PC-3 (cell line): Measurements from ENCODE around the gene NDP. TPM values are rescaled to one million over a fixed set of nuclear protein-coding genes. Genes with fewer than 3 reads are reported as not detected.

Source experiments
- ATAC-seq: fragments of 200-7000 bp; cut with Tn5 transposase; 2 replicates; pipeline ENCODE4 v1.9.1; 2020; ENCODE audit warnings: mild to moderate bottlenecking, moderate library complexity
- BruUV-seq: library from RNA; stranded (reverse); fragments of 400-500 nt; replicated peaks from 2 replicates; lab custom pipeline; 2021; lab: Mats Ljungman, UMichigan
- CTCF ChIA-PET: fragments of 300-600 bp; sonication (Branson Sonifier 250); formaldehyde crosslinking; loops from one replicate; lab custom pipeline; 2022; ENCODE audit warnings: antibody characterized with exemption; lab: Charles Lee
- POLR2A ChIA-PET: fragments of 300-600 bp; sonication (Branson Sonifier 250); formaldehyde crosslinking; loops from one replicate; lab custom pipeline; 2022; ENCODE audit warnings: antibody characterized with exemption; ENCODE audit not compliant: unreplicated experiment; lab: Charles Lee
- DNase-seq: peaks from one replicate; pipeline ENCODE4 v3.0.0-alpha.2; 2015
- H2AFZ ChIP-seq: fragments of 300-600 bp; sonication (generic); 2 replicates; pipeline ENCODE4 v1.6.0; 2016; ENCODE audit warnings: antibody characterized with exemption, low read length
- H3F3A ChIP-seq: fragments of 300-600 bp; sonication (generic); one replicate; pipeline ENCODE4 v1.6.0; 2017; ENCODE audit warnings: antibody characterized with exemption, low read length, control low read depth, mild to moderate bottlenecking; ENCODE audit not compliant: unreplicated experiment
- H3K27ac ChIP-seq: fragments of 300-600 bp; sonication (generic); 2 replicates; pipeline ENCODE4 v1.5.1; 2016; ENCODE audit warnings: mild to moderate bottlenecking, low read length
- H3K27me3 ChIP-seq: fragments of 300-600 bp; sonication (generic); 2 replicates; pipeline ENCODE4 v1.6.1; 2016; ENCODE audit warnings: low read length, mixed read lengths
- H3K36me3 ChIP-seq: fragments of 300-600 bp; sonication (generic); 2 replicates; pipeline ENCODE4 v1.6.1; 2016; ENCODE audit warnings: low read depth, mixed run types, low read length, mixed read lengths
- H3K4me1 ChIP-seq: fragments of 300-600 bp; sonication (generic); 2 replicates; pipeline ENCODE4 v1.5.1; 2016; ENCODE audit warnings: low read length; ENCODE audit not compliant: insufficient read depth
- H3K4me2 ChIP-seq: fragments of 300-600 bp; sonication (generic); 2 replicates; pipeline ENCODE4 v1.6.0; 2016; ENCODE audit warnings: low read length
- H3K4me3 ChIP-seq: fragments of 300-600 bp; sonication (generic); 2 replicates; pipeline ENCODE4 v1.5.1; 2016; ENCODE audit warnings: mild to moderate bottlenecking, low read length, mixed read lengths
- H3K79me2 ChIP-seq: fragments of 300-600 bp; sonication (generic); 2 replicates; pipeline ENCODE4 v1.6.1; 2017; ENCODE audit warnings: low read length, mixed read lengths
- H3K9ac ChIP-seq: fragments of 300-600 bp; sonication (generic); 2 replicates; pipeline ENCODE4 v1.6.0; 2016; ENCODE audit warnings: mild to moderate bottlenecking, low read length
- H3K9me2 ChIP-seq: fragments of 300-600 bp; sonication (generic); replicated peaks from 2 replicates; pipeline ENCODE4 v1.6.1; 2016; ENCODE audit warnings: mixed run types, low read length, mixed read lengths
- H3K9me3 ChIP-seq: fragments of 300-600 bp; sonication (generic); 2 replicates; pipeline ENCODE4 v1.6.1; 2016; ENCODE audit warnings: low read length, mixed read lengths
- H4K20me1 ChIP-seq: fragments of 300-600 bp; sonication (generic); 2 replicates; pipeline ENCODE4 v1.6.1; 2016; ENCODE audit warnings: low read length, mixed read lengths
- EZH2 ChIP-seq: fragments of 300-600 bp; sonication (generic); IDR thresholded peaks from one replicate; pipeline ENCODE4 v1.6.1; 2017; ENCODE audit warnings: antibody characterized with exemption, mild to moderate bottlenecking, low read length; ENCODE audit not compliant: unreplicated experiment
- EZH2phosphoT487 ChIP-seq: fragments of 300-600 bp; sonication (generic); IDR thresholded peaks from 2 replicates; pipeline ENCODE4 v1.6.1; 2018; ENCODE audit warnings: mild to moderate bottlenecking, antibody characterized with exemption, low read length, borderline replicate concordance
- intact Hi-C: fragments of 100-400 bp; cut with micrococcal nuclease; formaldehyde crosslinking; loops from 2 replicates; pipeline ENCODE4 v1.9.0; 2023
- total RNA-seq: library from RNA; depleted of rRNA; stranded (reverse); fragments of >200 nt; gene quantifications from 2 replicates; pipeline ENCODE4 v1.2.3, GENCODE V29; 2014
- TF ChIP-seq, protein P1 (sequence below): fragments of 300-600 bp; sonication (generic); conservative IDR thresholded peaks from 2 replicates; pipeline ENCODE4 v1.5.1; 2017; ENCODE audit warnings: antibody characterized with exemption, low read depth, mild to moderate bottlenecking, low read length

Gene NDP
- total RNA-seq, 1 experiment from 2014 or later, result 4.4 TPM

DNA sequence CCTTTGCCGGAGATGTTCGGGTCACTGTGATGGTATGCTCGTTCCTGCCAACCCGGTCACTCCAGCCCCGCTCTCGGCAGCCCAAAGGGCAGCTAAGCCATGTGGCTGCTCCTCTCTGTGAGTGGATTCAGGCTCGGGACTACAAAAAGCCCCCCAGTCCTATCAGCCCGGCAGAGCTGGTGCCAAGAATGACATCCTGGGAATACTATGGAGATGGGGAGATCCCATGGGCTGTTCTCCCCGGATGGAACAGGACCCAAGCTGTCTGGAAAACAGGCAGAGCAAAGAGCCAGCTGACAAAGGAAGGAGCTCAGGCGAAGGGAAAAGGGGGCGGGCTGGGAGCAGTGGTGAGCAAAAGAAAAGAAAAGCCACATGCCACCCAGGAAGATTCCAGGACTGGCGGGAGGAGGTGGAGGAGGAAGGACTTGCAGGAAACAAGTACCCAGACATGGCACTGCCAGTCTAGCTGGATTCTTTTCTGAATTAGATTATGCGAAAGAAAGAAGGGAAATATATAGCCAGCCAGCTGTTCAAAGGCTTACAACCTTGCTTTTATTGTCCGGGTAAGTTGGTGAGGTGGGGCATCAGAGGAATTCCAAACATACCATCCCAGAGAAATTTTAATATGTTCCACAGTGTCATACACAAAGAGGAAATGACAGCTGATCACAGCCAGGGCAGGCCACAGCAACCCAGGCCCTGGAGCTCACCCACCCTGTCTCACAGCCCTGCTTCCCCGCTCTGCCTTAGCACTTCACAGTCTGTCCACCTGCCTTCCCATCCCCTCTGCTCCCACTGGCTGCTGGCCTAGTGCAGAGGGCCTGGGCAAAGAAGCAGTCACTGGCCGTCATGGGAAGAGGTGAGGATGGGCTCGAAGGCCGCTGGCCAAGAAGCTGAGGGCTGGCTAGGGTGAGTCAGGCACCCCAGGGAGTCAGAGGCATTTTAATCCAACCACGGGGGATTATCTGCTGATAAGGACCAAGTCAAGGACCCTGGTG is 3.4 kb downstream of the NDP start:
- H3K9me3 ChIP-seq, result no peaks in the 10 kb centered on the region
- H3K9me2 ChIP-seq, result no peaks in the 10 kb centered on the region
- H3K27ac ChIP-seq, result peak overlapping the region; percentile 61
- peak overlapping the region; percentile 15; the same call in 1 of the 2 replicates for H2AFZ ChIP-seq
- no peak overlapping the region for H3K4me3 ChIP-seq
- H3K9ac ChIP-seq, result no peak overlapping the region
- TF ChIP-seq, protein P1, sequence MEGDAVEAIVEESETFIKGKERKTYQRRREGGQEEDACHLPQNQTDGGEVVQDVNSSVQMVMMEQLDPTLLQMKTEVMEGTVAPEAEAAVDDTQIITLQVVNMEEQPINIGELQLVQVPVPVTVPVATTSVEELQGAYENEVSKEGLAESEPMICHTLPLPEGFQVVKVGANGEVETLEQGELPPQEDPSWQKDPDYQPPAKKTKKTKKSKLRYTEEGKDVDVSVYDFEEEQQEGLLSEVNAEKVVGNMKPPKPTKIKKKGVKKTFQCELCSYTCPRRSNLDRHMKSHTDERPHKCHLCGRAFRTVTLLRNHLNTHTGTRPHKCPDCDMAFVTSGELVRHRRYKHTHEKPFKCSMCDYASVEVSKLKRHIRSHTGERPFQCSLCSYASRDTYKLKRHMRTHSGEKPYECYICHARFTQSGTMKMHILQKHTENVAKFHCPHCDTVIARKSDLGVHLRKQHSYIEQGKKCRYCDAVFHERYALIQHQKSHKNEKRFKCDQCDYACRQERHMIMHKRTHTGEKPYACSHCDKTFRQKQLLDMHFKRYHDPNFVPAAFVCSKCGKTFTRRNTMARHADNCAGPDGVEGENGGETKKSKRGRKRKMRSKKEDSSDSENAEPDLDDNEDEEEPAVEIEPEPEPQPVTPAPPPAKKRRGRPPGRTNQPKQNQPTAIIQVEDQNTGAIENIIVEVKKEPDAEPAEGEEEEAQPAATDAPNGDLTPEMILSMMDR, result no peak
- TF ChIP-seq EZH2 (no peak), EZH2phosphoT487 (no peak)
- no peaks in the 10 kb centered on the region for H4K20me1 ChIP-seq
- no peaks in the 10 kb centered on the region for H3K36me3 ChIP-seq
- H3K4me2 ChIP-seq, result peak overlapping the region; percentile 48; the same call in 1 of the 2 replicates
- ChIA-PET CTCF (interaction anchor here (0.5 kb wide), 1 partner anchor 57 kb away, joined by 8 read pairs; no protein-coding TSS in a partner anchor), POLR2A (interaction anchor here (0.5 kb wide), 1 partner anchor 11 kb away, joined by 3 read pairs; no protein-coding TSS in a partner anchor)
- peak; percentile 42 for ATAC-seq
- no peaks in the 10 kb centered on the region for H3K27me3 ChIP-seq
- no peaks in the 10 kb centered on the region for H3F3A ChIP-seq
- intact Hi-C loops, result loop anchor here (5.0 kb wide), 2 partner anchors 57 to 272 kb away; no protein-coding TSS in a partner anchor
- no TSS peak for BruUV-seq
- no peaks in the 10 kb centered on the region for H3K79me2 ChIP-seq
- peaks cover 43% of the 10 kb centered on the region for H3K4me1 ChIP-seq
- DNase-seq, result peak; percentile 38

DNA sequence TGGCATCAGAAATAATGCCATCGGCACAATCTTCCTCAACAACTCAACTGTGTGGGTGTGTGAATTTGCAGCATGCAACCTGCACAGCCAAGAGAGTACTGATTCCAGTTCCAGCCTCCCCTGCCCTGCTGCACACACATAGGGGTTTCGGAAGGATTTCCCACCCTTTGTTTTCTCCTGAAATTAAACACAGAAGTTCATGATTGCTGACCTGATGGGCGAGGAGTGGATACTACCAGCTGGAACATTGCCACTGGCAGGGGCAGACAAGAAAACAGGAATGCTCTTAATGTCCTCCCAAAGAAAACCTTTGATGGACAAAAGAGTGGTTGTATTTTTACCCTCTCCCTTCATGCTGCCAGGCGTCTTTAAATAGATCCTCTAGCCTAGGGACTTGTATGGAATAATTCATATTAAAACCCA is 4.8 kb downstream of the NDP start:
- Histone ChIP-seq H3K36me3 (no peaks in the 10 kb centered on the region), H3K9me3 (no peaks in the 10 kb centered on the region), H2AFZ (no peak overlapping the region), H3K9me2 (no peaks in the 10 kb centered on the region), H3K4me3 (no peak overlapping the region), H4K20me1 (no peaks in the 10 kb centered on the region), H3K79me2 (no peaks in the 10 kb centered on the region), H3K27me3 (no peaks in the 10 kb centered on the region), H3K27ac (no peak overlapping the region), H3K4me2 (no peak overlapping the region), H3F3A (no peaks in the 10 kb centered on the region), H3K4me1 (peaks cover 39% of the 10 kb centered on the region), H3K9ac (no peak overlapping the region)
- ATAC-seq (no peak), DNase-seq (no peak)
- ChIA-PET CTCF (no interaction called here), POLR2A (no interaction called here)
- TF ChIP-seq EZH2, result no peak
- TF ChIP-seq EZH2phosphoT487, result no peak
- TF ChIP-seq, protein P1, result no peak
- intact Hi-C loops, result no loop called here
- BruUV-seq, result no TSS peak
